Lower leg skin (tissue), 4 donors: ENCODE measurements around the gene MAGEA2B. TPM values are rescaled to one million over a fixed set of nuclear protein-coding genes. Genes with fewer than 3 reads are reported as not detected.
"Not testable (repeated sequence)": the region's sequence is repeated elsewhere in the genome, so short reads cannot be mapped to it uniquely, and the experiment has no call there.

Experiments
- DNase-seq, 2 donors: peaks; one replicate each; pipeline ENCODE4 v3.0.0-alpha.2; 2019; ENCODE audit warnings: low spot score in 2 of 2
- H3K4me3 ChIP-seq: fragments of 200-600 bp; sonication (generic); 2 replicates; pipeline ENCODE4 v1.5.1; 2017; ENCODE audit warnings: mild to moderate bottlenecking, low read depth; ENCODE audit not compliant: poor library complexity, severe bottlenecking
- CTCF ChIP-seq, 3 donors: fragments of 450-650 bp; IDR thresholded peaks; one replicate each; pipeline ENCODE4 v1.5.1; 2016; ENCODE audit warnings: antibody characterized with exemption in 3 of 3, mild to moderate bottlenecking in 3 of 3, moderate library complexity in 2 of 3
- POLR2A ChIP-seq, 2 donors: fragments of 450-650 bp; IDR thresholded peaks; one replicate each; pipeline ENCODE4 v1.6.1; 2016 to 2017; ENCODE audit warnings: antibody characterized with exemption in 2 of 2, mild to moderate bottlenecking in 1 of 2, moderate library complexity in 1 of 2
- WGBS, 2 donors: methylation state at CpG; one replicate each; pipeline ENCODE4 v1.1.5; 2018; 5-methylcytosine and 5-hydroxymethylcytosine counted together
- intact Hi-C: fragments of 100-400 bp; cut with DNase I; formaldehyde crosslinking; loops from one replicate; pipeline ENCODE4 v1.15.0; 2023; ENCODE audit warnings: low total_unique reads
- total RNA-seq, 4 donors: library from RNA; depleted of rRNA; stranded (reverse); fragments of >200 nt; gene quantifications; one replicate each; pipeline ENCODE4 v1.1.0, GENCODE V29; 2016

The MAGEA2B gene
- total RNA-seq, 4 donors from 2014 or later, result not detected

- WGBS, 2 donors, result 71 to 73% methylated on average over 6 to 7 of the region's 7 CpGs
- intact Hi-C loops, result no loop called here
- TF ChIP-seq POLR2A (IDR thresholded peaks at IDR 0.05) (no peak), CTCF (IDR thresholded peaks at IDR 0.05) (no peak)
- peak in 1 of 2 donors; percentile 45 for DNase-seq
- H3K4me3 ChIP-seq, result no peak overlapping the region
These were observed 11.0 kb downstream of the MAGEA2B start for GRCh38 chrX:152725409-152725808.

- H3K4me3 ChIP-seq, result no peak within 1 kb of the TSS
- no peak for TF ChIP-seq POLR2A (IDR thresholded peaks at IDR 0.05)
- TF ChIP-seq CTCF (IDR thresholded peaks at IDR 0.05), result no peak
- peak in 1 of 2 donors; percentile 48 for DNase-seq
- WGBS, 2 donors, result 86 to 90% methylated on average over 9 to 19 of the region's 21 CpGs
- intact Hi-C loops, result no loop called here
These were observed 19.0 kb downstream of the MAGEA2B start, which contains the start of the genes CSAG1 and MAGEA12 for GRCh38 chrX:152733261-152733975. CSAG1 (minus strand) TSS chrX:152733721; CDS start chrX:152732460, 1,261 bp downstream. MAGEA12 (plus strand) TSS chrX:152733757; CDS start chrX:152736162, 2,405 bp downstream.

GRCh38 chrX:152734143-152734858 lies 19.9 kb downstream of the MAGEA2B start:
- DNase-seq, result peak in 1 of 2 donors; percentile 72
- H3K4me3 ChIP-seq, intact Hi-C loops: not testable (repeated sequence)
- 88 to 97% methylated on average over 14 to 22 of the region's 22 CpGs for WGBS, 2 donors

GRCh38 chrX:152735101-152735500 lies 20.7 kb downstream of the MAGEA2B start:
- peak in 1 of 2 donors; percentile 80 for DNase-seq
- H3K4me3 ChIP-seq, result no peak overlapping the region
- WGBS, 2 donors, result 71 to 73% methylated on average over 2 of the region's 2 CpGs
- intact Hi-C loops, result no loop called here
- no peak for TF ChIP-seq CTCF (IDR thresholded peaks at IDR 0.05)
- no peak for TF ChIP-seq POLR2A (IDR thresholded peaks at IDR 0.05)

GRCh38 chrX:152735860-152736511 lies 21.6 kb downstream of the MAGEA2B start:
- H3K4me3 ChIP-seq, result no peak overlapping the region
- 78 to 90% methylated on average over 10 to 12 of the region's 12 CpGs for WGBS, 2 donors
- intact Hi-C loops, result no loop called here
- TF ChIP-seq CTCF (IDR thresholded peaks at IDR 0.05) (no peak), POLR2A (IDR thresholded peaks at IDR 0.05) (no peak)
- DNase-seq, result peak in 1 of 2 donors; percentile 75

- H3K4me3 ChIP-seq, intact Hi-C loops: not testable (repeated sequence)
- peak in 1 of 2 donors; percentile 68 for DNase-seq
- WGBS, 2 donors, result 68 to 86% methylated on average over 2 to 12 of the region's 12 CpGs
These were observed 22.1 kb downstream of the MAGEA2B start for GRCh38 chrX:152736528-152736927.
